Loucy (cell line): Measurements from ENCODE around the gene TEDC2.

Source experiments
- H2AFZ ChIP-seq: fragments of 200-600 bp; sonication (generic); 2 replicates; pipeline ENCODE4 v1.6.0; 2016; ENCODE audit warnings: antibody characterized with exemption, mild to moderate bottlenecking, low read length, moderate library complexity
- H3F3A ChIP-seq: fragments of 200-600 bp; 2 replicates; pipeline ENCODE4 v1.6.0; 2016; ENCODE audit warnings: antibody characterized with exemption, low read depth, mild to moderate bottlenecking
- H3K27me3 ChIP-seq: fragments of 200-600 bp; sonication (generic); 2 replicates; pipeline ENCODE4 v1.6.1; 2014; ENCODE audit warnings: low read length, mild to moderate bottlenecking; ENCODE audit not compliant: insufficient read depth, poor library complexity, severe bottlenecking
- H3K36me3 ChIP-seq: fragments of 200-600 bp; sonication (generic); 2 replicates; pipeline ENCODE4 v1.6.1; 2016; ENCODE audit warnings: low read length; ENCODE audit not compliant: insufficient read depth
- H3K4me1 ChIP-seq: fragments of 200-600 bp; sonication (generic); 2 replicates; pipeline ENCODE4 v1.5.1; 2014; ENCODE audit warnings: low read length, mild to moderate bottlenecking; ENCODE audit not compliant: insufficient read depth, poor library complexity, severe bottlenecking
- H3K4me2 ChIP-seq: fragments of 200-600 bp; sonication (generic); 2 replicates; pipeline ENCODE4 v1.6.0; 2014; ENCODE audit warnings: antibody characterized with exemption, low read length, low read depth, mild to moderate bottlenecking; ENCODE audit not compliant: poor library complexity, severe bottlenecking
- H3K4me3 ChIP-seq: fragments of 200-600 bp; sonication (generic); 2 replicates; pipeline ENCODE4 v1.5.1; 2014; ENCODE audit warnings: low read length, mild to moderate bottlenecking, mixed read lengths; ENCODE audit not compliant: poor library complexity, severe bottlenecking
- H3K79me2 ChIP-seq: fragments of 200-600 bp; sonication (generic); 2 replicates; pipeline ENCODE4 v1.6.1; 2014; ENCODE audit warnings: low read length; ENCODE audit not compliant: insufficient read depth
- H3K9ac ChIP-seq: fragments of 200-600 bp; sonication (generic); 2 replicates; pipeline ENCODE4 v1.6.0; 2014; ENCODE audit warnings: mild to moderate bottlenecking, low read depth, low read length, moderate library complexity; ENCODE audit not compliant: poor library complexity, severe bottlenecking
- H3K9me2 ChIP-seq: fragments of 200-600 bp; sonication (generic); replicated peaks from 2 replicates; pipeline ENCODE4 v1.6.1; 2016; ENCODE audit warnings: low read depth, low read length, mixed read lengths
- H3K9me3 ChIP-seq: fragments of 200-600 bp; sonication (generic); 2 replicates; pipeline ENCODE4 v1.6.1; 2014; ENCODE audit warnings: mild to moderate bottlenecking, antibody characterized with exemption, low read length, low read depth; ENCODE audit not compliant: insufficient read depth
- H4K20me1 ChIP-seq: fragments of 200-600 bp; sonication (generic); 2 replicates; pipeline ENCODE4 v1.6.0; 2014; ENCODE audit warnings: antibody characterized with exemption, low read length, mild to moderate bottlenecking; ENCODE audit not compliant: insufficient read depth, poor library complexity, severe bottlenecking
- CTCF ChIP-seq: fragments of 200-600 bp; sonication (generic); conservative IDR thresholded peaks from 2 replicates; pipeline ENCODE4 v1.5.1; 2014; ENCODE audit warnings: mild to moderate bottlenecking, antibody characterized with exemption, low read length
- EZH2phosphoT487 ChIP-seq: fragments of 200-600 bp; IDR thresholded peaks from 2 replicates; pipeline ENCODE4 v1.6.1; 2018; ENCODE audit warnings: antibody characterized with exemption, mild to moderate bottlenecking, moderate library complexity, borderline replicate concordance

Gene TEDC2

GRCh38 chr16:2447920-2448583, 11.9 kb upstream of the TEDC2 start:
- no peaks in the 10 kb centered on the region for H3K4me1 ChIP-seq
- H3F3A ChIP-seq: no peaks in the 10 kb centered on the region
- H3K79me2 ChIP-seq: no peaks in the 10 kb centered on the region
- H3K4me3 ChIP-seq: no peak overlapping the region
- no peaks in the 10 kb centered on the region for H3K9me3 ChIP-seq
- H3K27me3 ChIP-seq: no peaks in the 10 kb centered on the region
- no peak overlapping the region for H3K4me2 ChIP-seq
- H4K20me1 ChIP-seq: no peaks in the 10 kb centered on the region
- H3K9ac ChIP-seq: no peak overlapping the region
- H2AFZ ChIP-seq: no peak overlapping the region
- peaks cover 49% of the 10 kb centered on the region; the same call in 1 of the 2 replicates for H3K36me3 ChIP-seq
- no peaks in the 10 kb centered on the region for H3K9me2 ChIP-seq
- TF ChIP-seq EZH2phosphoT487 (no peak), CTCF (no peak)

GRCh38 chr16:2449118-2449517, 10.8 kb upstream of the TEDC2 start:
- Histone ChIP-seq H3K79me2 (no peaks in the 10 kb centered on the region), H3K4me3 (no peak overlapping the region), H3K4me2 (no peak overlapping the region), H3K27me3 (no peaks in the 10 kb centered on the region), H3F3A (no peaks in the 10 kb centered on the region), H2AFZ (no peak overlapping the region), H3K9me2 (no peaks in the 10 kb centered on the region), H3K4me1 (no peaks in the 10 kb centered on the region), H3K9me3 (no peaks in the 10 kb centered on the region), H4K20me1 (no peaks in the 10 kb centered on the region), H3K36me3 (peaks cover 59% of the 10 kb centered on the region; the same call in 1 of the 2 replicates), H3K9ac (no peak overlapping the region)
- TF ChIP-seq EZH2phosphoT487: no peak

GRCh38 chr16:2450535-2450934, 9.4 kb upstream of the TEDC2 start:
- H3K36me3 ChIP-seq: peaks cover 55% of the 10 kb centered on the region; the same call in 1 of the 2 replicates
- H2AFZ ChIP-seq: no peak overlapping the region
- H3K9ac ChIP-seq: no peak overlapping the region
- TF ChIP-seq EZH2phosphoT487 (no peak), CTCF (no peak)
- H3K79me2 ChIP-seq: no peaks in the 10 kb centered on the region
- H3K4me3 ChIP-seq: no peak overlapping the region
- no peaks in the 10 kb centered on the region for H3K9me3 ChIP-seq
- no peaks in the 10 kb centered on the region for H3K9me2 ChIP-seq
- H3K4me1 ChIP-seq: no peaks in the 10 kb centered on the region
- H4K20me1 ChIP-seq: no peaks in the 10 kb centered on the region
- H3K27me3 ChIP-seq: no peaks in the 10 kb centered on the region
- no peak overlapping the region for H3K4me2 ChIP-seq
- no peaks in the 10 kb centered on the region for H3F3A ChIP-seq

- Histone ChIP-seq H3K4me1 (no peaks in the 10 kb centered on the region), H3K9me2 (no peaks in the 10 kb centered on the region), H4K20me1 (no peaks in the 10 kb centered on the region), H2AFZ (no peak overlapping the region), H3K4me3 (no peak overlapping the region), H3K79me2 (no peaks in the 10 kb centered on the region), H3F3A (no peaks in the 10 kb centered on the region), H3K4me2 (no peak overlapping the region), H3K27me3 (no peaks in the 10 kb centered on the region), H3K9ac (no peak overlapping the region), H3K9me3 (no peaks in the 10 kb centered on the region), H3K36me3 (peaks cover 54% of the 10 kb centered on the region; the same call in 1 of the 2 replicates)
- TF ChIP-seq CTCF: no peak
- no peak for TF ChIP-seq EZH2phosphoT487
Observed at GRCh38 chr16:2450975-2451381, 8.9 kb upstream of the TEDC2 start.
